ENCODE results near the gene CUEDC1.

DNA sequence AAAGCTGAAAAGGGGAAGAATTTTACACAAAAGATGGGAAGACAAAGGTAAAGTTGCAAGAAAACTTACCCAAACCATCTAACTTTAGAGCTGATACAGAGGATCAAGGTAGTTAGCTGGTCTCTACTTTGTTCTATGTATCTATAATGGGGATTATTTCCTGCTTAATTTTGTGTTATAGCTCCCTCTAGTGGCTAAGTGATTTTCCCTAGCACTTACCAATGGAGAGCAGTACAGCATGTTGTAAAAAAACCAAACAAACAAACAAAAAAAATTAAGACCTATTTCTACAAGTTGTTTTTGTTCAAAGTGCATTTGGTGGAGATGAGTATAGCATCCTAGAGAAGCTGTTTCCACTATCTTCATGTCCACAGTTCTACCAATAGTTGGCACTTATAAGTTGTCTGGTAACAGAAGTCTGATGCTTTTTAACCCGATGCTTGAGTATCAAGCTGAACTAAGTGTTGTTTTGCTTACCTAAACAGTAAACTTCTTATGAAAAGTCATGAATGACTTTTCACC lies 44.3 kb upstream of the CUEDC1 start:
- TF ChIP-seq POLR2A (IDR thresholded peaks at IDR 0.05; ENCODE audit: low read length): peak; percentile 49
- TF ChIP-seq GATA1 (IDR thresholded peaks at IDR 0.05; ENCODE audit: low read depth, low read length): no peak
